Neuronal stem cell (in vitro differentiated cells): ENCODE results near the gene DCC.
"Not testable (repeated sequence)": the region's sequence is repeated elsewhere in the genome, so short reads cannot be mapped to it uniquely, and the experiment has no call there.

Experiments used
- DNase-seq: peaks from one replicate; pipeline ENCODE4 v3.0.0-alpha.2; 2013; ENCODE audit warnings: low spot score
- H2AFZ ChIP-seq: one replicate; pipeline ENCODE4 v1.6.1; 2013; ENCODE audit warnings: mild to moderate bottlenecking, low read length, inconsistent platforms
- H2AK5ac ChIP-seq: 2 replicates; pipeline ENCODE4 v1.6.1; 2013; ENCODE audit warnings: low read depth, mild to moderate bottlenecking, inconsistent platforms, low read length, moderate library complexity, mixed read lengths
- H2BK120ac ChIP-seq: 2 replicates; pipeline ENCODE4 v1.6.1; 2013; ENCODE audit warnings: low read depth, mild to moderate bottlenecking, inconsistent platforms, low read length, moderate library complexity, mixed read lengths
- H2BK12ac ChIP-seq: one replicate; pipeline ENCODE4 v1.6.1; 2013; ENCODE audit warnings: low read length, inconsistent platforms
- H2BK15ac ChIP-seq: 2 replicates; pipeline ENCODE4 v1.6.1; 2013; ENCODE audit warnings: mild to moderate bottlenecking, low read length, inconsistent platforms, mixed read lengths
- H2BK5ac ChIP-seq: one replicate; pipeline ENCODE4 v1.6.1; 2013; ENCODE audit warnings: inconsistent platforms, mild to moderate bottlenecking, low read length, moderate library complexity
- H3K14ac ChIP-seq: one replicate; pipeline ENCODE4 v1.6.1; 2013; ENCODE audit warnings: low read length, inconsistent platforms
- H3K18ac ChIP-seq: 2 replicates; pipeline ENCODE4 v1.6.1; 2013; ENCODE audit warnings: low read length, inconsistent platforms
- H3K23ac ChIP-seq: 2 replicates; pipeline ENCODE4 v1.6.1; 2013; ENCODE audit warnings: low read depth, mild to moderate bottlenecking, mixed read lengths, low read length, inconsistent platforms; ENCODE audit not compliant: poor library complexity
- H3K27ac ChIP-seq: replicated peaks from 3 replicates; pipeline ENCODE4 v1.5.1; 2013; ENCODE audit warnings: low read length, inconsistent platforms
- H3K27me3 ChIP-seq, 3 experiments: 2 replicates each; pipeline ENCODE4 v1.6.1; 2013; ENCODE audit warnings: low read length in 3 of 3, mild to moderate bottlenecking in 2 of 3, inconsistent platforms in 1 of 3, low read depth in 1 of 3, mixed read lengths in 1 of 3, moderate library complexity in 1 of 3; ENCODE audit not compliant: control insufficient read depth in 3 of 3, insufficient read depth in 3 of 3
- H3K36me3 ChIP-seq, 2 donors: replicated peaks in 1 of 2; 2 replicates each; pipeline ENCODE4 v1.6.1; 2013; ENCODE audit warnings: low read length in 2 of 2; ENCODE audit not compliant: control insufficient read depth in 2 of 2, insufficient read depth in 2 of 2
- H3K4ac ChIP-seq: 2 replicates; pipeline ENCODE4 v1.6.1; 2013; ENCODE audit warnings: inconsistent platforms, mild to moderate bottlenecking, low read length, moderate library complexity
- H3K4me1 ChIP-seq, 2 donors: 1 replicate in 1 of 2; 2 replicates in 1 of 2; pipeline ENCODE4 v1.6.1; 2013; ENCODE audit warnings: low read length in 2 of 2, low read depth in 1 of 2; ENCODE audit not compliant: control insufficient read depth in 2 of 2, insufficient read depth in 1 of 2
- H3K4me2 ChIP-seq: one replicate; pipeline ENCODE4 v1.6.1; 2013; ENCODE audit warnings: mild to moderate bottlenecking, low read length, inconsistent platforms; ENCODE audit not compliant: insufficient read depth, poor library complexity, severe bottlenecking
- H3K4me3 ChIP-seq, 2 donors: 2 replicates each; pipeline ENCODE4 v1.5.1; 2013; ENCODE audit warnings: low read length in 2 of 2, mild to moderate bottlenecking in 2 of 2, inconsistent platforms in 1 of 2, moderate library complexity in 1 of 2
- H3K79me1 ChIP-seq: one replicate; pipeline ENCODE4 v1.6.1; 2013; ENCODE audit warnings: low read depth, mild to moderate bottlenecking, inconsistent platforms, low read length, moderate library complexity
- H3K9ac ChIP-seq: one replicate; pipeline ENCODE4 v1.6.1; 2013; ENCODE audit warnings: mild to moderate bottlenecking, low read depth, low read length, inconsistent platforms; ENCODE audit not compliant: poor library complexity
- H3K9me3 ChIP-seq, 2 donors: replicated peaks in 1 of 2; 2 replicates each; pipeline versions ENCODE3 to v1.6.1; 2013; ENCODE audit warnings: low read length in 2 of 2, mild to moderate bottlenecking in 2 of 2, inconsistent platforms in 1 of 2, low read depth in 1 of 2, mixed read lengths in 1 of 2, moderate library complexity in 1 of 2; ENCODE audit not compliant: control insufficient read depth in 2 of 2, insufficient read depth in 1 of 2
- H4K8ac ChIP-seq: one replicate; pipeline ENCODE4 v1.6.1; 2013; ENCODE audit warnings: low read depth, mild to moderate bottlenecking, inconsistent platforms, low read length, moderate library complexity
- H4K91ac ChIP-seq: one replicate; pipeline ENCODE4 v1.6.1; 2013; ENCODE audit warnings: low read length, low read depth, mild to moderate bottlenecking, inconsistent platforms; ENCODE audit not compliant: poor library complexity
- WGBS, 2 donors: extraction: QIAGEN DNeasy Blood & Tissue Kit; methylation state at CpG; one replicate each; pipeline ENCODE4 v1.1.7; 2013; ENCODE audit warnings: missing lambda C conversion rate in 2 of 2, mixed read lengths in 1 of 2; ENCODE audit not compliant: insufficient read length in 2 of 2, insufficient replicate concordance in 1 of 2; ENCODE audit errors: extremely low coverage in 2 of 2; 5-methylcytosine and 5-hydroxymethylcytosine counted together

The DCC gene

DNA sequence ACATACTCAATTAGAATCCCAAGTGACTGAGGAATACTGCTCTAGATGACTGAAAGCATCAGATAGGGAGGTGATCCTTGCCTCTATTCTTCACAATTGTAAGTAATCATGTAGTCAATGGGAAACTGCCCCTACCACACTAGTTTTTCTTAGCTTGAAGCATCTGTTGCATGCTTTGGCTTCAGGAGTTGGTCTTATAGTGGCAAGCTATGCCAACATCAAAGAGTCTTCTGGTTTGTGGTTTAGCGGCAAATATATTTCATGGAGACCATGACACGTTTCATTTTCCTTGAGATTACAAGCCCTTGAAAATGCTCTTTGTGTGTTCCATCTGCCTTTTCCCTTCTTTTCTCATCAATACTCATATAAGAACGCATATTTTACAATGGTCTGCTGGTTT is 12.9 kb downstream of the DCC start:
- Histone ChIP-seq H4K8ac (no peak overlapping the region), H3K18ac (no peak overlapping the region), H3K4ac (no peak overlapping the region), H3K14ac (no peak overlapping the region), H3K27me3 (no peaks in the 10 kb centered on the region), H3K9ac (no peak overlapping the region), H3K23ac (no peak overlapping the region), H3K79me1 (no peaks in the 10 kb centered on the region), H3K9me3 (no peaks in the 10 kb centered on the region), H3K4me2 (no peak overlapping the region), H3K4me3 (no peak overlapping the region), H3K4me1 (no peaks in the 10 kb centered on the region), H3K27ac (no peak overlapping the region), H2AFZ (peak overlapping the region; percentile 51), H2BK120ac (no peak overlapping the region), H2BK5ac (no peak overlapping the region), H4K91ac (no peak overlapping the region), H2AK5ac (no peak overlapping the region), H3K36me3 (no peaks in the 10 kb centered on the region), H2BK15ac (no peak overlapping the region), H2BK12ac (no peak overlapping the region)
- no CpG with 5 or more reads among the region's 3 CpGs for whole genome bisulfite sequencing, 2 donors
- no peak for DNase-seq

DNA sequence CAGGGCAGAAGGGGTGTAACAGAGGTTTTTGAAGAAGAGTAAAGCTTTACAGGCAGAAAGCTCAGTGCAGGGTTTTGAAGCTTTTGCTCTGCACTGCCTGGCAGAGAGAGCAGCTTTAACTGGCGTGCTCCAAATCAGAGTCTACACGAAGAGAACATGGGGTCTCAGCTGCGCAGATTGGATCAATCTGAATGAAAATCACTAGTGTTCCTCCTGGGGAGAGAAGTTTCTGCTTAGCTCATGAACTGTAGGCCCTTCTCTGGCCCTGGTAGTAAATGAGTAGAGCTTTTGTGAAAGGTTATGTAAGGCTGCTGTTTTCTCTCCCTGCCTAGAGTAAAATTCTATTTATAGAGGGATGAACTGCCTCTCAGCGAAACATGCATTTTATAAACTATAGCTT is 13.6 kb downstream of the DCC start:
- Histone ChIP-seq H3K18ac (no peak overlapping the region), H3K27me3 (no peaks in the 10 kb centered on the region), H2BK120ac (no peak overlapping the region), H4K8ac (no peak overlapping the region), H3K4ac (no peak overlapping the region), H3K4me1 (no peaks in the 10 kb centered on the region), H3K14ac (no peak overlapping the region), H2BK5ac (no peak overlapping the region), H3K36me3 (no peaks in the 10 kb centered on the region), H4K91ac (no peak overlapping the region), H2BK12ac (no peak overlapping the region), H3K4me3 (no peak overlapping the region), H3K4me2 (no peak overlapping the region), H2AK5ac (no peak overlapping the region), H2BK15ac (no peak overlapping the region), H3K9ac (no peak overlapping the region), H2AFZ (peak overlapping the region; percentile 51), H3K27ac (no peak overlapping the region), H3K79me1 (no peaks in the 10 kb centered on the region), H3K9me3 (no peaks in the 10 kb centered on the region), H3K23ac (no peak overlapping the region)
- DNase-seq = no peak
- no CpG with 5 or more reads among the region's 4 CpGs for WGBS, 2 donors

DNA sequence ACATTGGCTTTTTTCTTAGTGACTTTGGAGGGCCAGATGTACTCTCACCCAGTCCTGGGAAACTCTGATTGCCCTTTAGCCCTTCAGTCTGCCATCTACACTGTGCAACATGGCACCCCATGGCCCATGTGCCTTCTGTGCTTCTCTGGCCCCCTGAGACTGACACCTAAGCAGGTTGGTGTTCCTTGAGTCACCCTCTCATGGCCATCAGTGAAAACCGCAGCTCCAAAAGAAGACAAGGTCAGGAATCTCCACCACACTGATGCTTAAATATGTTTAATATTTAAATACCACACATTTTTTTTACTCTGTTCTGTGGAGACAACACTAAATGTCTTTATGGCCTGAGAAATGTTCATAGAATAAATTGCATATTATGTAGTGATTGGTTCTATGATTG is 23.9 kb downstream of the DCC start:
- Histone ChIP-seq H3K4me2 (no peak overlapping the region), H2BK120ac (no peak overlapping the region), H3K79me1 (no peaks in the 10 kb centered on the region), H3K27me3 (no peaks in the 10 kb centered on the region), H3K18ac (no peak overlapping the region), H3K4me3 (no peak overlapping the region), H3K36me3 (no peaks in the 10 kb centered on the region), H3K4me1 (no peaks in the 10 kb centered on the region), H4K8ac (no peak overlapping the region), H2BK5ac (no peak overlapping the region), H2AFZ (no peak overlapping the region), H3K4ac (no peak overlapping the region), H4K91ac (no peak overlapping the region), H3K27ac (no peak overlapping the region), H3K9ac (no peak overlapping the region), H2BK12ac (no peak overlapping the region), H2AK5ac (no peak overlapping the region), H3K23ac (no peak overlapping the region), H3K14ac (no peak overlapping the region), H3K9me3 (no peaks in the 10 kb centered on the region), H2BK15ac (no peak overlapping the region)
- WGBS, 2 donors = no CpG with 5 or more reads among the region's 1 CpG
- no peak for DNase-seq

DNA sequence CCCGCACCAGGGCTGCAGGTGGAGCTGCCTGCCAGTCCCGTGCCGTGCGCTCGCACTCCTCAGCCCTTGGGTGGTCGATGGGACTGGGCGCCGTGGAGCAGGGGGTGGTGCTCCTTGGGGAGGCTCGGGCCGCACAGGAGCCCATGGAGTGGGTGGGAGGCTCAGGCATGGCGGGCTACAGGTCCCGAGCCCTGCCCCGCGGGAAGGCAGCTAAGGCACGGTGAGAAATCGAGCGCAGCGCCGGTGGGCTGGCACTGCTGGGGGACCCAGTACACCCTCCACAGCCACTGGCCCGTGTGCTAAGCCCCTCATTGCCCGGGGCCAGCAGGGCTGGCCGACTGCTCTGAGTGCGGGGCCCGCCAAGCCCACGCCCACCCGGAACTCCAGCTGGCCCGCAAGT is 26.9 kb downstream of the DCC start:
- WGBS, 2 donors = no CpG with 5 or more reads among the region's 27 CpGs
- H3K4me3 ChIP-seq = not testable (repeated sequence)

More for the DNA sequence above, 26.9 kb downstream of the DCC start:
- not testable (repeated sequence) for H2BK5ac ChIP-seq, H3K4me1 ChIP-seq, H3K23ac ChIP-seq, H3K9ac ChIP-seq, H3K9me3 ChIP-seq, H3K4me2 ChIP-seq, H4K91ac ChIP-seq, H2BK12ac ChIP-seq, H3K27ac ChIP-seq, H2BK120ac ChIP-seq, H3K36me3 ChIP-seq, H4K8ac ChIP-seq, DNase-seq, H2AFZ ChIP-seq, H2AK5ac ChIP-seq, H3K79me1 ChIP-seq, H3K14ac ChIP-seq, H3K18ac ChIP-seq, H3K27me3 ChIP-seq, H3K4ac ChIP-seq, H2BK15ac ChIP-seq
